Panc1 (cell line): ENCODE data around the gene APPL1.

Experiments
- CTCF ChIP-seq: fragments of 450-650 bp; IDR thresholded peaks from 2 replicates; pipeline ENCODE4 v1.5.1; 2017; ENCODE audit warnings: mild to moderate bottlenecking
- REST ChIP-seq, 2 experiments: IDR thresholded peaks; 2 replicates each; pipeline ENCODE4 v1.6.1; 2011 to 2012; ENCODE audit warnings: low read depth in 2 of 2, control low read depth in 1 of 2, low read length in 1 of 2, mild to moderate bottlenecking in 1 of 2, moderate library complexity in 1 of 2; ENCODE audit not compliant: insufficient read depth in 1 of 2

- TF ChIP-seq CTCF = no peak
- no peak for TF ChIP-seq REST (IDR thresholded peaks at IDR 0.05; ENCODE audit: insufficient read depth in 1 of 2, low read depth in 2 of 2, low read length in 1 of 2)
These were observed 7.4 kb downstream of the APPL1 start for GRCh38 chr3:57234613-57235575.
